ENCODE results near the gene SLC13A3. TPM values are rescaled to one million over a fixed set of nuclear protein-coding genes. Genes with fewer than 3 reads are reported as not detected.

Gene SLC13A3
- polyA plus RNA-seq, 1 donor, result 3.7 TPM

GRCh38 chr20:46543033-46543432 is 108.2 kb downstream of the SLC13A3 start:
- Histone ChIP-seq H3K4me3 (ENCODE audit: low read length) (no peak overlapping the region), H3K27me3 (ENCODE audit: control insufficient read depth, insufficient read depth, low read length) (peaks cover 8% of the 10 kb centered on the region), H3K4me1 (ENCODE audit: control insufficient read depth, insufficient read depth, low read length) (peaks cover 3% of the 10 kb centered on the region), H3K36me3 (ENCODE audit: control insufficient read depth, insufficient read depth, low read length) (no peaks in the 10 kb centered on the region), H3K9me3 (ENCODE audit: control insufficient read depth, low read depth, low read length) (no peaks in the 10 kb centered on the region), H3K27ac (ENCODE audit: low read length) (no peak overlapping the region)
- WGBS (ENCODE audit: insufficient coverage, low lambda C conversion rate), result 79% methylated on average over 3 of the region's 4 CpGs
- no peak for DNase-seq

GRCh38 chr20:46541229-46541935 is 109.9 kb downstream of the SLC13A3 start:
- Histone ChIP-seq H3K4me3 (ENCODE audit: low read length) (no peak overlapping the region), H3K27me3 (ENCODE audit: control insufficient read depth, insufficient read depth, low read length) (peaks cover 3% of the 10 kb centered on the region), H3K4me1 (ENCODE audit: control insufficient read depth, insufficient read depth, low read length) (peaks cover 3% of the 10 kb centered on the region), H3K27ac (ENCODE audit: low read length) (no peak overlapping the region), H3K9me3 (ENCODE audit: control insufficient read depth, low read depth, low read length) (no peaks in the 10 kb centered on the region), H3K36me3 (ENCODE audit: control insufficient read depth, insufficient read depth, low read length) (no peaks in the 10 kb centered on the region)
- 83% methylated on average over 1 of the region's 36 CpGs for WGBS (ENCODE audit: insufficient coverage, low lambda C conversion rate)
- DNase-seq, result no peak

GRCh38 chr20:46539113-46539512 is 112.1 kb downstream of the SLC13A3 start:
- Histone ChIP-seq H3K36me3 (ENCODE audit: control insufficient read depth, insufficient read depth, low read length) (no peaks in the 10 kb centered on the region), H3K4me3 (ENCODE audit: low read length) (no peak overlapping the region), H3K27me3 (ENCODE audit: control insufficient read depth, insufficient read depth, low read length) (peaks cover 3% of the 10 kb centered on the region), H3K9me3 (ENCODE audit: control insufficient read depth, low read depth, low read length) (no peaks in the 10 kb centered on the region), H3K27ac (ENCODE audit: low read length) (no peak overlapping the region), H3K4me1 (ENCODE audit: control insufficient read depth, insufficient read depth, low read length) (peaks cover 3% of the 10 kb centered on the region)
- no CpG with 5 or more reads among the region's 2 CpGs for WGBS (ENCODE audit: insufficient coverage, low lambda C conversion rate)
- DNase-seq, result no peak

- no peak for DNase-seq
- no peaks in the 10 kb centered on the region for H3K27me3 ChIP-seq (ENCODE audit: control insufficient read depth, insufficient read depth, low read length)
- no peaks in the 10 kb centered on the region for H3K36me3 ChIP-seq (ENCODE audit: control insufficient read depth, insufficient read depth, low read length)
- H3K4me3 ChIP-seq (ENCODE audit: low read length), result no peak overlapping the region
- no peak overlapping the region for H3K27ac ChIP-seq (ENCODE audit: low read length)
- H3K4me1 ChIP-seq (ENCODE audit: control insufficient read depth, insufficient read depth, low read length), result no peaks in the 10 kb centered on the region
- WGBS (ENCODE audit: insufficient coverage, low lambda C conversion rate), result no CpG with 5 or more reads among the region's 4 CpGs
- no peaks in the 10 kb centered on the region for H3K9me3 ChIP-seq (ENCODE audit: control insufficient read depth, low read depth, low read length)
Measured at GRCh38 chr20:46530640-46531039, 120.6 kb downstream of the SLC13A3 start.

GRCh38 chr20:46523696-46524328 is 127.4 kb downstream of the SLC13A3 start:
- Histone ChIP-seq H3K9me3 (ENCODE audit: control insufficient read depth, low read depth, low read length) (no peaks in the 10 kb centered on the region), H3K4me1 (ENCODE audit: control insufficient read depth, insufficient read depth, low read length) (peaks cover 11% of the 10 kb centered on the region), H3K36me3 (ENCODE audit: control insufficient read depth, insufficient read depth, low read length) (no peaks in the 10 kb centered on the region), H3K27ac (ENCODE audit: low read length) (peak overlapping the region; percentile 34), H3K27me3 (ENCODE audit: control insufficient read depth, insufficient read depth, low read length) (no peaks in the 10 kb centered on the region), H3K4me3 (ENCODE audit: low read length) (no peak overlapping the region)
- no peak for DNase-seq
- no CpG with 5 or more reads among the region's 2 CpGs for WGBS (ENCODE audit: insufficient coverage, low lambda C conversion rate)

GRCh38 chr20:46523108-46523507 is 128.2 kb downstream of the SLC13A3 start:
- DNase-seq, result peak; percentile 85 to 94
- WGBS (ENCODE audit: insufficient coverage, low lambda C conversion rate), result 65% methylated on average over 2 of the region's 5 CpGs

GRCh38 chr20:46520976-46521579 is 130.2 kb downstream of the SLC13A3 start:
- no peaks in the 10 kb centered on the region for H3K36me3 ChIP-seq (ENCODE audit: control insufficient read depth, insufficient read depth, low read length)
- H3K9me3 ChIP-seq (ENCODE audit: control insufficient read depth, low read depth, low read length), result no peaks in the 10 kb centered on the region
- no peak overlapping the region for H3K27ac ChIP-seq (ENCODE audit: low read length)
- DNase-seq, result peak; percentile 61 to 69
- no peaks in the 10 kb centered on the region for H3K27me3 ChIP-seq (ENCODE audit: control insufficient read depth, insufficient read depth, low read length)
- peaks cover 11% of the 10 kb centered on the region for H3K4me1 ChIP-seq (ENCODE audit: control insufficient read depth, insufficient read depth, low read length)
- 58% methylated on average over 2 of the region's 4 CpGs for WGBS (ENCODE audit: insufficient coverage, low lambda C conversion rate)
- H3K4me3 ChIP-seq (ENCODE audit: low read length), result no peak overlapping the region

More at GRCh38 chr20:46523108-46523507, 128.2 kb downstream of the SLC13A3 start:
- Histone ChIP-seq H3K4me1 (ENCODE audit: control insufficient read depth, insufficient read depth, low read length) (peaks cover 11% of the 10 kb centered on the region), H3K4me3 (ENCODE audit: low read length) (no peak overlapping the region), H3K9me3 (ENCODE audit: control insufficient read depth, low read depth, low read length) (no peaks in the 10 kb centered on the region), H3K27me3 (ENCODE audit: control insufficient read depth, insufficient read depth, low read length) (no peaks in the 10 kb centered on the region), H3K36me3 (ENCODE audit: control insufficient read depth, insufficient read depth, low read length) (no peaks in the 10 kb centered on the region), H3K27ac (ENCODE audit: low read length) (peak overlapping the region; percentile 34)

GRCh38 chr20:46520540-46520939 is 130.7 kb downstream of the SLC13A3 start:
- no peaks in the 10 kb centered on the region for H3K27me3 ChIP-seq (ENCODE audit: control insufficient read depth, insufficient read depth, low read length)
- no peaks in the 10 kb centered on the region for H3K9me3 ChIP-seq (ENCODE audit: control insufficient read depth, low read depth, low read length)
- H3K36me3 ChIP-seq (ENCODE audit: control insufficient read depth, insufficient read depth, low read length), result no peaks in the 10 kb centered on the region
- no peak overlapping the region for H3K27ac ChIP-seq (ENCODE audit: low read length)
- H3K4me1 ChIP-seq (ENCODE audit: control insufficient read depth, insufficient read depth, low read length), result peaks cover 11% of the 10 kb centered on the region
- H3K4me3 ChIP-seq (ENCODE audit: low read length), result no peak overlapping the region
- DNase-seq, result no peak
- no CpG with 5 or more reads among the region's 4 CpGs for WGBS (ENCODE audit: insufficient coverage, low lambda C conversion rate)

GRCh38 chr20:46519471-46520068 is 131.7 kb downstream of the SLC13A3 start:
- WGBS (ENCODE audit: insufficient coverage, low lambda C conversion rate), result no CpG with 5 or more reads among the region's 3 CpGs

More at GRCh38 chr20:46519471-46520068, 131.7 kb downstream of the SLC13A3 start:
- Histone ChIP-seq H3K4me3 (ENCODE audit: low read length) (no peak overlapping the region), H3K27me3 (ENCODE audit: control insufficient read depth, insufficient read depth, low read length) (no peaks in the 10 kb centered on the region), H3K27ac (ENCODE audit: low read length) (no peak overlapping the region), H3K36me3 (ENCODE audit: control insufficient read depth, insufficient read depth, low read length) (no peaks in the 10 kb centered on the region), H3K4me1 (ENCODE audit: control insufficient read depth, insufficient read depth, low read length) (peaks cover 11% of the 10 kb centered on the region), H3K9me3 (ENCODE audit: control insufficient read depth, low read depth, low read length) (no peaks in the 10 kb centered on the region)
- DNase-seq, result no peak

Data from large intestine (tissue), 3 donors.